Esophagus (tissue), 2 donors: ENCODE measurements around the gene ECM1. TPM values are rescaled to one million over a fixed set of nuclear protein-coding genes. Genes with fewer than 3 reads are reported as not detected.

Source experiments
- H3K27ac ChIP-seq, 2 donors: one replicate each; pipeline ENCODE4 v1.5.1; 2013; ENCODE audit warnings: low read depth in 2 of 2, mild to moderate bottlenecking in 2 of 2, inconsistent platforms in 1 of 2, low read length in 1 of 2, moderate library complexity in 1 of 2
- H3K27me3 ChIP-seq, 2 donors: one replicate each; pipeline ENCODE4 v1.6.1; 2013; ENCODE audit warnings: low read length in 2 of 2, control low read depth in 1 of 2, mild to moderate bottlenecking in 1 of 2; ENCODE audit not compliant: insufficient read depth in 2 of 2, control insufficient read depth in 1 of 2
- H3K36me3 ChIP-seq, 2 donors: one replicate each; pipeline ENCODE4 v1.6.1; 2013; ENCODE audit warnings: low read length in 1 of 2; ENCODE audit not compliant: control insufficient read depth in 2 of 2, insufficient read depth in 2 of 2
- H3K4me1 ChIP-seq, 2 donors: one replicate each; pipeline ENCODE4 v1.6.1; 2013; ENCODE audit warnings: low read length in 1 of 2; ENCODE audit not compliant: control insufficient read depth in 2 of 2, insufficient read depth in 2 of 2
- H3K4me3 ChIP-seq, 2 donors: one replicate each; pipeline ENCODE4 v1.5.1; 2013; ENCODE audit warnings: low read length in 2 of 2, mild to moderate bottlenecking in 2 of 2, low read depth in 1 of 2, moderate library complexity in 1 of 2
- H3K9me3 ChIP-seq, 2 donors: one replicate each; pipeline ENCODE4 v1.6.1; 2013; ENCODE audit warnings: mild to moderate bottlenecking in 2 of 2, low read depth in 1 of 2, low read length in 1 of 2, moderate library complexity in 1 of 2; ENCODE audit not compliant: control insufficient read depth in 2 of 2, insufficient read depth in 1 of 2
- WGBS, 2 donors: extraction: QIAGEN DNeasy Blood & Tissue Kit; methylation state at CpG; one replicate each; pipeline ENCODE4 v1.1.7; 2013; 5-methylcytosine and 5-hydroxymethylcytosine counted together
- polyA plus RNA-seq, 2 donors: library from polyadenylated mRNA; stranded (reverse); fragments of 200-250 nt; gene quantifications; one replicate each; pipeline ENCODE4 v1.2.3, GENCODE V29; 2013
- donor health status: healthy with polysubstance abuse.
- donor health status: Bipolar disorder and iron deficiency.

The ECM1 gene
- polyA plus RNA-seq, 2 donors, result 1,189 to 4,054 TPM

DNA sequence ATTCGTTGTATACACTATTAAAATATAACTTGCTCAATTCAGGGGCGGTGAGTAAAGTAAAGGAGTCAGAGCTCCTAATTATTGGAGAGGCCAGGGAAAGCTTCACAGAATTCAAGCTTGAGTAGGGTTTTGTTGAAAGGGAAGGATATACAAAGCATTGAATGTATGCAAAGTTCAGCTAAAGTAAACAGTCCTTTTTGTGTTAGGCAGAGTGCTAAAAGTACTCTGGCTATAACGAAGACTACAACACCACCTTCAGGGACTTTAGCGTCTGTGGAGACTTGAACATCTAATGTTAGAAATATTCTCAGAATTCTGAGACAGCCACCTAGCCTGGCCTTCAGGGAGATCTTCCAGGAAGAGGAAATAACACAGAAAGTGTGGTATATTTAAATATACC, 8.7 kb downstream of the ECM1 start:
- H3K4me3 ChIP-seq, result peak overlapping the region in 1 of 2 donors; percentile 46
- peaks cover 0 to 9% of the 10 kb centered on the region in 2 donors for H3K4me1 ChIP-seq
- no peaks in the 10 kb centered on the region for H3K27me3 ChIP-seq
- 29 to 38% methylated on average over 4 of the region's 4 CpGs for WGBS, 2 donors
- peaks cover 0 to 2% of the 10 kb centered on the region in 2 donors for H3K36me3 ChIP-seq
- no peaks in the 10 kb centered on the region for H3K9me3 ChIP-seq
- H3K27ac ChIP-seq, result peak overlapping the region; percentile 85 to 93

GRCh38 chr1:150521196-150521968, 13.5 kb downstream of the ECM1 start:
- Histone ChIP-seq H3K9me3 (no peaks in the 10 kb centered on the region), H3K27me3 (no peaks in the 10 kb centered on the region), H3K4me1 (peaks cover 0 to 2% of the 10 kb centered on the region in 2 donors), H3K4me3 (no peak overlapping the region), H3K36me3 (no peaks in the 10 kb centered on the region), H3K27ac (no peak overlapping the region)
- 73 to 75% methylated on average over 1 of the region's 1 CpG for WGBS, 2 donors

DNA sequence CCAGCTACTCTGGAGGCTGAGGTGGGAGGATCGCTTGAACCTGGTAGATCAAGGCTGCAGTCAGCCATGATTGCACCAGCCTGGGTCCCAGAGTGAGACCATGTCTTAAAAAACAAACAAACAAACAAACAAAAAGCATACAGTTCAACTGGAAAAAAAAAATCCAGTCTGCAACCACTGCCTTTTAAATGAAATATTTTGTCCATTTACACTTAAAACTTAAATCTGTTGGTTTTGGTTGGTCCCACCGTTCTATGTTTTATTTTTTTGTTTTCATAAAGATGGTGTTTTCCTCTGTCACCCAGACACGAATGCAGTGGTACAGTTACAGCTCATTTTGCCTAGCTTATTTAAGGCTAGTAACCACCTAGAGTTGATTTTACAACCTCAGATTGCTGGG, 17.4 kb downstream of the ECM1 start:
- H3K4me1 ChIP-seq, result peaks cover 0 to 3% of the 10 kb centered on the region in 2 donors
- H3K27me3 ChIP-seq, result no peaks in the 10 kb centered on the region
- no peaks in the 10 kb centered on the region for H3K36me3 ChIP-seq
- H3K4me3 ChIP-seq, result no peak overlapping the region
- no peaks in the 10 kb centered on the region for H3K9me3 ChIP-seq
- H3K27ac ChIP-seq, result no peak overlapping the region
- 88% methylated on average over 3 of the region's 3 CpGs for WGBS, 2 donors

DNA sequence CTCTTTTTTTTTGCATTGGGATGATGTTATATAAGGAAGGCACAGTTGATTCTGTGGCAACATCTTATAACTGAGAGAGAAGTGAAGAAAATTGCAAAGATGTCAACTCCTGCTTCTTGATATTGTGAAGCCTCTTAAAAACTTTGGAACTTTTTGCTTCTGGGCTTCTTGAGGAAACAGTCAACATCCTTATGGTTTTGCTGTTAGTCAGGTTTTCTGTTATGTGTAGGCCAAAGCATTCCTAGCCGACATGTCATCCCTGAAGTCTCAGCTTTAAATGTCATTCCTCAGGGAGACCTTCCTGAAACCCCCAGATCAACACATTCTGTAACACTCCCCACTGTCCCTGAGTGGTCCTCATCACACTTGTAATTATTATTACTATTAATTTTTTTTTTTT, 20.3 kb downstream of the ECM1 start:
- WGBS, 2 donors, result 71 to 90% methylated on average over 1 of the region's 1 CpG
- H3K27me3 ChIP-seq, result no peaks in the 10 kb centered on the region

GRCh38 chr1:150529017-150529416, 21.1 kb downstream of the ECM1 start:
- Histone ChIP-seq H3K4me1 (peaks cover 0 to 9% of the 10 kb centered on the region in 2 donors), H3K27ac (peak overlapping the region; percentile 80), H3K4me3 (no peak overlapping the region), H3K27me3 (no peaks in the 10 kb centered on the region), H3K36me3 (no peaks in the 10 kb centered on the region), H3K9me3 (no peaks in the 10 kb centered on the region)
- 16 to 22% methylated on average over 4 of the region's 4 CpGs for WGBS, 2 donors

More for the DNA sequence above, 20.3 kb downstream of the ECM1 start:
- H3K4me3 ChIP-seq, result no peak overlapping the region
- H3K36me3 ChIP-seq, result no peaks in the 10 kb centered on the region
- peaks cover 0 to 8% of the 10 kb centered on the region in 2 donors for H3K4me1 ChIP-seq
- no peak overlapping the region for H3K27ac ChIP-seq
- no peaks in the 10 kb centered on the region for H3K9me3 ChIP-seq

- no peak overlapping the region for H3K4me3 ChIP-seq
- H3K36me3 ChIP-seq, result no peaks in the 10 kb centered on the region
- WGBS, 2 donors, result 96 to 98% methylated on average over 14 of the region's 14 CpGs
- H3K27me3 ChIP-seq, result no peaks in the 10 kb centered on the region
- peaks cover 0 to 13% of the 10 kb centered on the region in 2 donors for H3K4me1 ChIP-seq
- H3K27ac ChIP-seq, result peak overlapping the region in 1 of 2 donors; percentile 13
- no peaks in the 10 kb centered on the region for H3K9me3 ChIP-seq
Measured at GRCh38 chr1:150530491-150531159, 22.7 kb downstream of the ECM1 start.

DNA sequence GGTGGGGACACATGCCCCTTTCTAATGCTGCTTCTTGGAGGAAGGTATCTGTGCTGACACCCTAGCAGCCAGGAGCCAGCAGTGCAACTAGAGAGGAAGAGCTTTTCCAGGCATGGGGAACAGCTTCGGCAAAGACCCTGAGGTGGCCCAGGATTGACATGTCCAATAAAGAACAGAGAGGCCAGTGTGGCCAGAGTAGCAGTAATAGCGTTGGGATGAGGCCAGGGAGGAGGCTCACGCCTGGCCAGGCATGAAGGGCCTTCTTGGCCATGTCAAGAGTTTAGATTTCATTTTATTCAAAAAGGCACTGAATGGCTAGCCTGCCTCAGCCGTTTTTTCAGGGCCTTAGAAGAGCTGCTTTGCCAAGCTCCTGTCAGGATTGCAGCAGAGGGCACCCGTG, 25.0 kb downstream of the ECM1 start:
- H3K9me3 ChIP-seq, result no peaks in the 10 kb centered on the region
- H3K27ac ChIP-seq, result peak overlapping the region; percentile 83 to 91
- no peaks in the 10 kb centered on the region for H3K36me3 ChIP-seq
- peaks cover 3 to 16% of the 10 kb centered on the region in 2 donors for H3K4me1 ChIP-seq
- no peaks in the 10 kb centered on the region for H3K27me3 ChIP-seq
- no peak overlapping the region for H3K4me3 ChIP-seq
- WGBS, 2 donors, result 29 to 35% methylated on average over 5 of the region's 5 CpGs

- WGBS, 2 donors, result 55 to 67% methylated on average over 6 of the region's 6 CpGs
- H3K4me3 ChIP-seq, result no peak overlapping the region
- peaks cover 6 to 25% of the 10 kb centered on the region in 2 donors for H3K4me1 ChIP-seq
- H3K27ac ChIP-seq, result peak overlapping the region; percentile 42 to 78
- no peaks in the 10 kb centered on the region for H3K36me3 ChIP-seq
- H3K27me3 ChIP-seq, result no peaks in the 10 kb centered on the region
- H3K9me3 ChIP-seq, result no peaks in the 10 kb centered on the region
Measured at GRCh38 chr1:150534002-150534401, 26.1 kb downstream of the ECM1 start.

GRCh38 chr1:150535511-150536287, 27.8 kb downstream of the ECM1 start:
- WGBS, 2 donors, result 87 to 88% methylated on average over 14 of the region's 14 CpGs
- H3K9me3 ChIP-seq, result no peaks in the 10 kb centered on the region
- H3K27ac ChIP-seq, result peak overlapping the region; percentile 19 to 23
- H3K4me1 ChIP-seq, result peaks cover 6 to 24% of the 10 kb centered on the region in 2 donors
- no peaks in the 10 kb centered on the region for H3K36me3 ChIP-seq
- H3K4me3 ChIP-seq, result no peak overlapping the region
- H3K27me3 ChIP-seq, result no peaks in the 10 kb centered on the region
